GM18861 (cell line): ENCODE measurements around the gene HSD17B2.

Source experiments
- ATAC-seq: cut with Tn5 transposase; IDR thresholded peaks from one replicate; pipeline ENCODE4 v1.9.1; 2021; ENCODE audit not compliant: unreplicated experiment

The HSD17B2 gene

GRCh38 chr16:82047374-82047773, 12.3 kb downstream of the HSD17B2 start:
- ATAC-seq = no peak

DNA sequence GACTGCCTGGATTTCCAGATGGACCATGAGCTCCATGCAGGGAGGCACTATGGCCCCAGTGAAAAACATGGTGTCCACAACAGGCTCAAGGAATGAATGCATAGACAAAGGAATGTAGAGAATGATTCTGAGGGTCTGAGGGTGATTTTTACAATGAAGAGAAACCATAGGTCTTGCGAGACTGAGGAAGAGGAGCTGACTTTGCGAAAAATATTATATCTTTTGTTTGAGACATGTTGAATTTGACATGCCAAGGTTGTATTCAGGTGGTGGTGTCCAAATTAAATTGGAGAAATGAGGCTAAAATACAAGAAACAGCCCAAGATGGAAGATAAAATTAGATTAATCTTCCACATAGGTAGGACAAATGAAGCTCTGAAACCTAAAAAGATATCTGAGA, 12.7 kb downstream of the HSD17B2 start:
- no peak for ATAC-seq

- no peak for ATAC-seq
These were observed 14.4 kb downstream of the HSD17B2 start for GRCh38 chr16:82049484-82049883.

DNA sequence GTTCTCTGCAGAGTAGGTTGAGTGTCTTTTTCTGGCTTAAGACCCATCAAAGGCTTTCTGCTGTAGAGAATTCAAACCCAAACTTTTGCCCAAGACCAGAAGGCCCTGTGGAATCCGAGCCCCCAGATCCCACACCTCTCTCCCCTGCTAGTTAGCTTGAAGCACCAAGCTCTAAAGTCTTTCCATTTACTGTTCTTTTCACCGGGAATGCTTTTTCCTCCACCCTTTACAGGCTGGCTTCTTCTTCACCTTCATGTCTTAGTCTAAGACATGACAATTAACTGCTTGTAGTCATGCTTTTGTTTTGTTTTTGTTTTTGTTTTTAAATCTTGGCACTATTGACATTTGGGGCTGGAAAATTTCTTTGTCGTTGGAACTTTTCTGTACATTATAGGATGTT, 15.5 kb downstream of the HSD17B2 start:
- no peak for ATAC-seq

GRCh38 chr16:82050909-82051357, 15.9 kb downstream of the HSD17B2 start:
- no peak for ATAC-seq

- no peak for ATAC-seq
These were observed 16.6 kb downstream of the HSD17B2 start for GRCh38 chr16:82051656-82052055.

DNA sequence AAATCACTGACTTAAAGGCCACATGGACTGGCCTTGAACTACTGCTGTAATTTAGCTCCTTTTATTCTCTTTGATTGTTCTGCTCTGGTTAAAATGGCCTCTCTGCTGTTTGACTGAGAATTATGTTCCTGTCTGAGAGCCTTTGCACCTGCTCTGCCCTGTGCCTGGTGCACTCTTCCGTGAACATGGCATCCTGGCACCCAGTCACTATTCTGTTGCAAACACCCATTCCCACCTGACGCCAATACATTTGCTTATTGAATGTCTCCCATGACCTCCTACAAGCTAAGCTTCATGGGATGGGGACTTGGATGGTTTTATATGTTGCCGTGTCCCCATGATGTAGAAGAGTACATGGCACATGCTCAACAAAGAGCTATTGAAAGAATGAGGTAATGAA, 20.1 kb downstream of the HSD17B2 start:
- no peak for ATAC-seq

DNA sequence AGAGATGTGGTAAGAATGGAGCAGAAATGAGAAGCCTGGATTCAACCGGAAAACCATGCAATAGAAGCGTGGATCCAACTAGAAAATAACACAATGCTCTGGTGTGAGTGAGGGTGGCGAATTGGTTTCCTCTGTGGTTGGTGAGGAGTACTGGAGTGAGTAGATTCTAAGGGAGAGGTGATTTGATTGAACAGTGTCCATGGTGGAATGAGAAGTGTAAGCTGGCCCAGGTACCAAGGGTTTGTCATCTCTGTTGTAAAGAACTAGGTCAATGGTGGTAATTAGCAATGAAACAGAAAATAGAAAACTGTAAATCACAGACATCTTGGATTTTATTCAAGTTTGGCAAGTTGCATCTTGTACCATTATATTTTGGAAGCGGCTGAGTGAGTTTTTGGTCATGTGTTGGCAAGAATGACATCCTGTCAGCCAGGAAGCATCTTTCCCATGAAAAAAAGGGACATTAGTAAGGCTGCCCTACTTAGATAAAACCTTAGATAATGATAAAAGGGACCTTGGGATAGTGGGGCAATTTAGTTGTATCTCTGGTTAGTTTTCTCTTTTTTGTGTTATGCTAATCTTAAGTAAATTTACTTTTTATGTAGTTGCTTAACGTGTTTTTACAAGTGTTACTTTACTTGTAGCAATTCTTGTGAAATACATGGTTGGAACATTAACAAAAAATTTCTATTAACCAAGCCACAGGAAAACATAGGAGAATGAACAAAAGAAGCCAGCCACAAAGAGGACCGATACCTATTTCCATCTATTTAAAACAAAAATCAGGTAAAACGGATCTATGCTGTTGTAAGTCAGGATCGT, 20.9 kb downstream of the HSD17B2 start:
- no peak for ATAC-seq

- no peak for ATAC-seq
These were observed 21.5 kb downstream of the HSD17B2 start for GRCh38 chr16:82056550-82056896.

DNA sequence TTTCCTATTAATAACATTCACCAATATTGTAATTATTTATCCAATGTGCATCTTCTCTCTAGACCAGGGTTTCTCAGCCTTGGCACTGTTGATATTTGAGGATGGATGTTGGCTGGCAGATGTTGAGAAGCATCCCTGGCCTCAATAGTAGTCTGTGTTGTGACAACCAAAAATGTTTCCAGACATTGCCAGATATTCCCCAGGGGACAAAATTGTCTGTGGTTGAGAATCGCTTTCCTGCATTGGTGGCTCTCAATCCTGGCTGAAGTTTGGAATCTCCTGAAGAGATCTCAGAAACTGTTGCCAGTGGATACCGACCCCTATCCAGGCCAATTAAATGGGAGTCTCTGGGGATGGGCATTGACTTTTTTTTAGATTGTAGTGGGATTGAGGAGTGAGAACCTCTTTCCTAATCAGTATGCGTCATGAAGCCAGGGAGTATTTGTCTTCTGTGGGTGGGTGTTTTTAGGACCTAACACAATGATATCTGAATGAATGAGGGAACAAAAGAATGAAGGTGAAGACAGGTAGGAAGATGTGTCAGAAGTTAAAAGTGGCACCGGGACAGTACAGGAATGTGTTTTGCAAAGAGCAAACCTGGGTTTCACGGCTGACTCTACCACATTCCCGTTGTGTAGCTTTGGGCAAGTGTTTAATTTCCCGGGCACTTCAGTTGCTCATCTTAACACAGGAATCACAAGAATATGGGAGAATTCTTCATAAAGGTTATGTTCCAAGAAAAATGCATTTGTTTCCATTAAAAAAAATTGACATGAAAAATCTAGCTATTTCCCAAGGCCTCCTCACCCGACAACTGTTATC, 24.3 kb downstream of the HSD17B2 start:
- no peak for ATAC-seq

DNA sequence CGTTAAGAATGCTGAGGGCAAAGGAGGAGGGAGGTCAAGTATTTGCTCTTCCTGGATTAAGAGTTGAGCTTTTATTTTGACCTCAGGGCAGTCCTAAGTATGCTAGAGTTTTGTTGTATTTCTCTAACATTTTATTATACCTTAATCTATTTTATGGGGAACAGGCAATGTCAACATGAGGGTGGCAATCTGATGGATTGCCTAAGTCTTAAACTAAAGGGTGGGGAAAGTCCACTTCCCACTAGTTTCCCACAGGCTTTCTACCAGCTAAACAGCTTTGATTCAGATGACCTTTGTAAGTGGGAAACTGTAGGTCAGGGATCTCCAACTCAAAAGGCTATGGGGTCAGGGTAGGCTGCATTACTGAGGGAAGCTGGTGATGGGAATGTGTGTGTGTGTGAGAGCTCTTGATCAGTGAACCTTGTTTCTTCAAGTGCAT, 24.9 kb downstream of the HSD17B2 start:
- no peak for ATAC-seq

DNA sequence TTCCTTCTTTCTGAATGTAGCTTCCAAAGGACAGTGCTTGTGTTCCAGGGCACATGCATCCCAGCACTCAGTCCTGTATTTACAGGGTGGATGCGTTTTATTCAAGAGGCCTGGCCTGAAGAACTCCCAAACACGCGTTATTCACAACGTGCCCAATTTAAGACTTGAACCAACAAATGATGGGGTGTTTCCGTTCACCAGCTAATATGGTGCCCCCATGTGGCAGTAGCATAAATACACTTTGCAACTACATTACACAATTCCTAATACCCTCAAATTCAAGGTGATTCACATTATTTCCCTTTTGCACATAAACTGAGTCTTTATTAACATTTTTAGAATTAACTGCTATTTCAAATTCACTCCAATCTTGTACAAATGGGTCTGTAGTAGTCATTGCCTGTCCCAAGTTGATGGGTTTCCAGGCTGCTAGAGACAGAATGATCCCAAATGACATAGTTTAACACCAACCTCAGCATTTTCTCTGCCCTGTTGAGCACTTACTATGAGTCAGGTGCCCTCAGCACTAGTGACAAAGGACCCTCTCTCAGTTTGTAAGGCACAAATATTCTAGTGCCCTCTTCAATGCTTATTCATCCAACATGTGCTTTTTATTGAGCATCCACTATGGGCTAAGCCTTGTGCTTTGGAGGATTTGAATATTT, 26.9 kb downstream of the HSD17B2 start:
- ATAC-seq = no peak

GRCh38 chr16:82062645-82063058, 27.6 kb downstream of the HSD17B2 start:
- ATAC-seq = no peak

DNA sequence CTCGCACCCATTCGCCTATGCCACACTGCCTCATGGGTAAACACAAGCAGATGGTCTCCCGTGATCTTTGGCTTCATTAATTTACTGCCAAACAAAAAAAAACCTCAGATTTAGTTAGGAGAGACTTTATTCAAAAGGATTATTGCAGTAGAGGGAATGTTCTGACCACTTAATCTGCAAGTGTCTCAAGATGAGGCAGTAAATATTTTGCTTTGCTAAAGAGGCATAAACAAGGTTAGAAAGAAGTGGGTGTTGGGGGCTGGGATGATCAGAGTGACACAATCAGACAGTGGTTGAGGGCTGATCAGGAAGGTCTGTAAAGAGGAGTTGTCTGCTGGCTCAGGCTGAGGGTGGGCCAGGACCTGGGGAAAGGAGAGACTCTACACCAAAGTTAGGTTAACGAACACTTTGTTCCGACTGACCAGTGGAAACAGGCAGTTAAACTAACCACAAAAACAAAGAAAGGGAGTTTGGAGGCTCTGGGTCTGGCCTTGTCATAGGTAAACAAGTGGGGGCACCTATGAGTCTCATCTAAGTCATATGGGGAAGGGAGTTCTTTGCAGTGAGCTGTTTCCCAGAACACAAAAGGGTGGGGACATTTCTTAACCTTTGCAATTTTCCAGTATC, 28.5 kb downstream of the HSD17B2 start:
- ATAC-seq = no peak

- ATAC-seq = no peak
These were observed 32.2 kb downstream of the HSD17B2 start for GRCh38 chr16:82067042-82067803.

GRCh38 chr16:82067804-82068325, 32.8 kb downstream of the HSD17B2 start:
- ATAC-seq = no peak

GRCh38 chr16:82070656-82071369, 35.8 kb downstream of the HSD17B2 start:
- no peak for ATAC-seq

GRCh38 chr16:82071421-82071820, 36.4 kb downstream of the HSD17B2 start:
- no peak for ATAC-seq

DNA sequence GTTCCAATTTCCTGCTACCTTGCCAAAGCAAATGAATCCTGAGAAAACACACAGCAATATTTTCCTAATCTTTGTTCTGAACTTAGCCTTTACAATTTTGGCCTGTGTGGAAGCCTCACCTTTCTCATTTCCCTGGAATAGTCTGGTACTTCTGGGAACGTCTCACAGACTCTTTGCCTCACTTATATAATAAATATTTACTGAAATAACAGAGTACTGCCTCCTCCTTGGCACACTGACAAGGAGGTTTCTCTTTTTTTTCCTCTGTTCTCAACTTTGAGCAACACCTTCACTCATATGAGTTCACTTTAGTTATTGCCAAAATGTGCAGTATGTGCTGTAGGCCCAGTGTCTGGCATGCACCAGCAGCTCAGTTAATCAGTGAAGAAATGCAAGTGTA, 37.3 kb downstream of the HSD17B2 start:
- ATAC-seq = no peak
